Right lobe of liver (tissue), 6 donors: ENCODE data around the gene CLDN22. TPM values are rescaled to one million over a fixed set of nuclear protein-coding genes. Genes with fewer than 3 reads are reported as not detected.

Experiments used
- ATAC-seq, 4 donors: fragments of 200-7000 bp; cut with Tn5 transposase; one replicate each; pipeline ENCODE4 v1.9.1; 2020; ENCODE audit warnings: mild to moderate bottlenecking in 4 of 4, moderate library complexity in 4 of 4
- DNase-seq, 3 donors: peaks; one replicate each; pipeline ENCODE4 v3.0.0-alpha.2; 2020
- H3K27ac ChIP-seq, 3 donors: fragments of 200-600 bp; one replicate each; pipeline ENCODE4 v1.8.0; 2022
- H3K27me3 ChIP-seq, 2 donors: fragments of 200-600 bp; one replicate each; pipeline ENCODE4 v1.8.0; 2022
- H3K36me3 ChIP-seq, 4 donors: fragments of 200-600 bp; sonication (generic) in 1 of 4; one replicate each; pipeline versions ENCODE4 v1.5.1 to v1.8.0; 2017 to 2022; ENCODE audit warnings: control low read depth in 1 of 4
- H3K4me1 ChIP-seq, 4 donors: fragments of 200-600 bp; sonication (generic) in 1 of 4; one replicate each; pipeline versions ENCODE4 v1.5.1 to v1.8.0; 2017 to 2022; ENCODE audit warnings: control low read depth in 1 of 4
- H3K4me3 ChIP-seq, 3 donors: fragments of 200-600 bp; one replicate each; pipeline ENCODE4 v1.8.0; 2022
- H3K9me3 ChIP-seq, 4 donors: fragments of 200-600 bp; sonication (generic) in 1 of 4; one replicate each; pipeline versions ENCODE4 v1.5.1 to v1.8.0; 2017 to 2022; ENCODE audit warnings: control low read depth in 1 of 4
- CTCF ChIP-seq, 4 donors: fragments of 200-600 bp in 3 of 4; fragments of 450-650 bp in 1 of 4; IDR thresholded peaks; one replicate each; pipeline versions ENCODE4 v1.5.1 to v1.8.0; 2016 to 2022; ENCODE audit warnings: antibody characterized with exemption in 4 of 4, mild to moderate bottlenecking in 2 of 4
- POLR2A ChIP-seq: fragments of 450-650 bp; IDR thresholded peaks from one replicate; pipeline ENCODE4 v1.6.1; 2017; ENCODE audit warnings: antibody characterized with exemption, mild to moderate bottlenecking
- WGBS: methylation state at CpG from one replicate; pipeline ENCODE4 v1.1.6; 2018; ENCODE audit warnings: low coverage, low lambda C conversion rate; ENCODE audit not compliant: insufficient coverage; ENCODE audit errors: missing lambda C conversion rate; 5-methylcytosine and 5-hydroxymethylcytosine counted together
- intact Hi-C, 2 donors: fragments of 100-400 bp; cut with DNase I; formaldehyde crosslinking; loops; one replicate each; pipeline versions ENCODE4 v1.11.2 to v1.14.1; 2022
- total RNA-seq, 6 experiments: library from RNA; depleted of rRNA in 2 of 6; stranded (reverse); fragments of >200 nt in 2 of 6; fragmentation: NEBNext Ultra II Directional in 3 of 6; extraction: Animal tissue kit (Norgen Biotek cat#: 25700) in 3 of 6; gene quantifications; one replicate each; pipeline versions ENCODE4 v1.1.0 to v1.2.4, GENCODE V29; 2016 to 2023
- donor health status: DM: no; HTN: yes; CAD: no.
- donor health status: DM: no; HTN: no; CAD: no.
- donor health status: DM: no; HTN: no; CAD: no.
- donor health status: DM: no; HTN: yes; CAD: no.
- donor health status: DM: no; HTN: yes; CAD: no.

The CLDN22 gene
- total RNA-seq, 6 experiments from 2014 or later, result not detected

- Histone ChIP-seq H3K4me1 (no peaks in the 10 kb centered on the region), H3K27me3 (no peaks in the 10 kb centered on the region), H3K27ac (no peak overlapping the region), H3K4me3 (no peak overlapping the region), H3K9me3 (no peaks in the 10 kb centered on the region), H3K36me3 (no peaks in the 10 kb centered on the region)
- no peak for ATAC-seq
- WGBS, result 89% methylated on average over 4 of the region's 4 CpGs
- no peak for TF ChIP-seq CTCF (IDR thresholded peaks at IDR 0.05)
- no peak for TF ChIP-seq POLR2A
- intact Hi-C loops, result no loop called here
- DNase-seq, result no peak
These were observed 16.0 kb downstream of the CLDN22 start for GRCh38 chr4:183304067-183304466.

GRCh38 chr4:183303301-183303700 lies 16.8 kb downstream of the CLDN22 start:
- DNase-seq (no peak), ATAC-seq (no peak)
- no peaks in the 10 kb centered on the region for H3K27me3 ChIP-seq
- intact Hi-C loops, result no loop called here
- H3K27ac ChIP-seq, result no peak overlapping the region
- no peaks in the 10 kb centered on the region for H3K36me3 ChIP-seq
- WGBS, result 71% methylated on average over 4 of the region's 4 CpGs
- no peaks in the 10 kb centered on the region for H3K4me1 ChIP-seq
- H3K9me3 ChIP-seq, result no peaks in the 10 kb centered on the region
- no peak overlapping the region for H3K4me3 ChIP-seq
- TF ChIP-seq POLR2A, result no peak
- TF ChIP-seq CTCF (IDR thresholded peaks at IDR 0.05), result no peak

- no peaks in the 10 kb centered on the region for H3K9me3 ChIP-seq
- intact Hi-C loops, result no loop called here
- no peak overlapping the region for H3K27ac ChIP-seq
- 77% methylated on average over 5 of the region's 5 CpGs for WGBS
- H3K4me3 ChIP-seq, result no peak overlapping the region
- TF ChIP-seq POLR2A, result no peak
- TF ChIP-seq CTCF (IDR thresholded peaks at IDR 0.05), result no peak
- DNase-seq, result no peak
- ATAC-seq, result no peak
- H3K4me1 ChIP-seq, result no peaks in the 10 kb centered on the region
- H3K36me3 ChIP-seq, result peaks cover 0 to 3% (median under 1%) of the 10 kb centered on the region in 4 donors
- no peaks in the 10 kb centered on the region for H3K27me3 ChIP-seq
These were observed 19.4 kb downstream of the CLDN22 start for GRCh38 chr4:183300655-183301054.

- Histone ChIP-seq H3K4me1 (no peaks in the 10 kb centered on the region), H3K27me3 (no peaks in the 10 kb centered on the region), H3K4me3 (no peak overlapping the region), H3K9me3 (no peaks in the 10 kb centered on the region), H3K27ac (no peak overlapping the region), H3K36me3 (peaks cover 0 to 5% (median 1%) of the 10 kb centered on the region in 4 donors)
- no peak for DNase-seq
- WGBS, result 70% methylated on average over 6 of the region's 6 CpGs
- intact Hi-C loops, result no loop called here
- ATAC-seq, result peak in 1 of 4 donors; percentile 20
- TF ChIP-seq CTCF (IDR thresholded peaks at IDR 0.05) (no peak), POLR2A (no peak)
These were observed 20.0 kb downstream of the CLDN22 start for GRCh38 chr4:183300070-183300469.

GRCh38 chr4:183299464-183299863 lies 20.6 kb downstream of the CLDN22 start:
- TF ChIP-seq POLR2A (no peak), CTCF (IDR thresholded peaks at IDR 0.05) (no peak)

More at GRCh38 chr4:183299464-183299863, 20.6 kb downstream of the CLDN22 start:
- ATAC-seq, result no peak
- 95% methylated on average over 2 of the region's 2 CpGs for WGBS
- intact Hi-C loops, result no loop called here
- no peak for DNase-seq
- peaks cover 0 to 5% (median 1%) of the 10 kb centered on the region in 4 donors for H3K36me3 ChIP-seq
- H3K9me3 ChIP-seq, result no peaks in the 10 kb centered on the region
- H3K4me1 ChIP-seq, result no peaks in the 10 kb centered on the region
- no peak overlapping the region for H3K4me3 ChIP-seq
- no peaks in the 10 kb centered on the region for H3K27me3 ChIP-seq
- H3K27ac ChIP-seq, result no peak overlapping the region
